Right lobe of liver (tissue), 4 donors: Measurements from ENCODE around the gene PLGRKT.

Experiments
- CTCF ChIP-seq, 4 donors: fragments of 200-600 bp in 3 of 4; fragments of 450-650 bp in 1 of 4; IDR thresholded peaks; one replicate each; pipeline versions ENCODE4 v1.5.1 to v1.8.0; 2016 to 2022; ENCODE audit warnings: antibody characterized with exemption in 4 of 4, mild to moderate bottlenecking in 2 of 4
- POLR2A ChIP-seq: fragments of 450-650 bp; IDR thresholded peaks from one replicate; pipeline ENCODE4 v1.6.1; 2017; ENCODE audit warnings: antibody characterized with exemption, mild to moderate bottlenecking
- donor health status: DM: no; HTN: no; CAD: no.
- donor health status: DM: no; HTN: no; CAD: no.
- donor health status: DM: no; HTN: yes; CAD: no.

DNA sequence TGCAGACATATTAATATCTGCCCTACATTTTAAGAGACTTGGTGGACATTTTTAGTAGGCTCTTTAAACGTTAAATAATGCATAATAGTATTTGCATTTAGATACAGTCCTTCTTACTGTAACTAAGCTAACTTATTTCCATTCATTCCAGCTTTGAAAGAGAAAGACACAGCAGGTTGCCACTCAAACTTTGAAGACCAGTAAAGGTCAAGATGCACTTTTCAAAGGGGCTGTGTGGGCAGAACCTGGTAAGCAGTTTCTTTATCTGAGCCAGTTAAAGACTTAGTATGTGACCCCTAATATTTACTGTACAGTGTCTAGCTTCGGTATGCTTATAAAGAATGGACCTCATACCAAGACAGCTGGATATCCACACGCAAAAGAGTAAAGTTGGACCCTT lies 20.8 kb downstream of the PLGRKT start:
- TF ChIP-seq CTCF (IDR thresholded peaks at IDR 0.05): no peak
- no peak for TF ChIP-seq POLR2A
